ENCODE measurements around the gene ELFN2.

ELFN2 gene

DNA sequence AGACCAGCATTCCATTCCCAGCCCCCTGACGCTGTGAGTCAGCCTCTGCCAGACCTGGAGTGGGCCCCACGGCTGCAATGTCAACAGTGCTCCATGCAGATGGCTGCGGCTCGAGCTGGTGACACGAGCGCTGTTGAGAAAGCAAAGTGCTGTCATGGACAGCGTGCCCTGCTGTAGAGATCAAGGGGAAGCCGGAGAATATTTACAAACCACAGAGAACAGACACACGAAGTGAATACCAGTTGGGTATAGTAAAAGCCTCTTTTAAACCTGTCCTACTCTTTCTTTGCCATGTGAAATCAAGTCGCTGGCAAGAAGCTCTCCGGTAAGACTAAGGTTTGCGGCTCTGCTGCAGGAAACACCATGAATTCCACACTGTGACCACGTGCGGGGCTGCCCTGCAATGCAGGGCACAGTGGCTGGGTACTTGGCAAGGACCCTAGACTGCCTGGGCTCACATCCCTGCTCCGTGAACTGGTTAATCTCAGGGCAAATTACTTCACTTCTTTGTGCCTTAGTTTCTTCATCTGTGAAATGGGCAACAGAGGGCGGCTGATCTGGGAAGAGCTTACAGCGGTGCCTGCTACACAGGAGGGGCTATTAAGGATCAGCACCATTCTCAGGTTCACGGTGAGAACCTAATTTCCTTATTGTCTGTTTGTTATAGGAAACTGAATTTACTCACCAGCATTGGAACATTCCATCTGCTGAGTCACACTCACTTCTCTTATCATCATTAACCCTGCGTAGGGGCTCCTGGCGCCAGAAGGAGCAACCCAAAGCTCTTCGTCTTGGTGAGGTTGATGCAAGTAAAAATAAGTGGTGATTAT lies 27.8 kb upstream of the ELFN2 start:
- no peak for DNase-seq

- no peak for DNase-seq
These were observed 26.4 kb upstream of the ELFN2 start for GRCh38 chr22:37453696-37454095.

GRCh38 chr22:37451218-37451617 lies 23.9 kb upstream of the ELFN2 start:
- DNase-seq: no peak

- DNase-seq: no peak
These were observed 22.2 kb upstream of the ELFN2 start for GRCh38 chr22:37449331-37450001.

DNA sequence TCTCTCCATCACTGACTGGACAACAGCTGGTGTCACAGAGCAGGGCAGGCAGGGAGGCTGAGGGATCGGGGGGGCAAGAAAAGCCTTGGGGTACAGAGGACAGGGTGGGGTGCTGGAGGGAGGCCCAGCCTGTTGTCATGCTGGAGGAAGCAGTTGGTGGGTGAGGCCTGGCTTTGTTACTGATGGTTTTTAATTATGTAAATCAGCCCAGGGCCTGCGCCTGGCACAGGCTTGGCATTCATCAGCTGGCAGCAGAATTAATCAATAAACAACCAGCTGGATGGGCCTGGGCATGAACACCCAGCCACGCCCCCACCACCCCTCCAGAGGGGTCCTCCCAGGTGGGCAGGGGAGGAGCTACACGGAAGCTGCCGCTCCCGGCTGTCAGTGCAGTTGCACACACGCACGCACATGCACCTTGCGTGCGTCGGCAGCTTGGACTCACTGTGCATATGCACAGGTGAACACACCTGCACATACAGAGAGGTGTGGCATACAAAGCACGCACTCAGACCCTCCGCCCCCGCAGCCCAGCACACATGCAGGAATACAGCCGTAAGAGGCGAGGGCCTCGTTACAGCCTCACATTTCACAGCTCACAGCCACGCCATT lies 21.3 kb upstream of the ELFN2 start:
- DNase-seq: peak; percentile 87

DNA sequence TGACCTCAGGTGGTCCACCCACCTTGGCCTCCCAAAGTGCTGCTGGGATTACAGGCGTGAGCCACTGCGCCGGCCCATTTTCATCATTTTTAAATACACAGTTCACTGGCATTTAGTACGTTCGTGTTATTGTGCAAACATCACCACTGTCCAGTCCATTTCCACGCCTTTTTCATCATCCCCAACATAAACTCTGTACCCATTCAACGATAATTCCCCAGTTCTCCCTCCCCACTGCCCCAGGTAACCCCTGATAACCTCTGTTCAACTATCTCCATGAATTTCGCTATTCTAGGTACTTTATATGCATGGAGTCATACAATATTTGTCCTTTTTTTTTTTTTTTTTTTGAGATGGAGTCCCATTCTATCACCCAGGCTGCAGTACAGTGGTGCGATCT lies 18.2 kb upstream of the ELFN2 start:
- no peak for DNase-seq

DNA sequence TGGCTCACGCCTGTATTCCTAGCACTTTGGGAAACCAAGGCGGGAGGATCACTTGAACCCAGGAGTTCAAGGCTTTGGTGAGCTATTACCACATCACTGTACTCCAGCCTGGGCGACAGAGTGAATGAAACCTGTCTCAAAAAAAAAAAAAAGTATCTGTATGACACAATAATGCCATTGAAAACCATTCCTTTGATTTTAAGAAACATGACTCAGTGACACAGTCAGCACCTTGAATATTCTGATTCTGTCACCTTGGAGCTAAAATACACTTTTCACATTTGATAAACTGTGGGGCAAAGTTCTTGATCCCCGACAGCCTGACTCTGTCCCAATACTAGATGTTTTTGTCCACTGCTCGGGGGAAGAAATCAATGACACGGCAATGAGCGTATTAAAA lies 16.7 kb upstream of the ELFN2 start:
- DNase-seq: no peak

GRCh38 chr22:37443086-37443485 lies 15.8 kb upstream of the ELFN2 start:
- DNase-seq: no peak

- DNase-seq: no peak
These were observed 15.3 kb upstream of the ELFN2 start for GRCh38 chr22:37442537-37442936.

GRCh38 chr22:37442135-37442534 lies 14.9 kb upstream of the ELFN2 start:
- DNase-seq: no peak

DNA sequence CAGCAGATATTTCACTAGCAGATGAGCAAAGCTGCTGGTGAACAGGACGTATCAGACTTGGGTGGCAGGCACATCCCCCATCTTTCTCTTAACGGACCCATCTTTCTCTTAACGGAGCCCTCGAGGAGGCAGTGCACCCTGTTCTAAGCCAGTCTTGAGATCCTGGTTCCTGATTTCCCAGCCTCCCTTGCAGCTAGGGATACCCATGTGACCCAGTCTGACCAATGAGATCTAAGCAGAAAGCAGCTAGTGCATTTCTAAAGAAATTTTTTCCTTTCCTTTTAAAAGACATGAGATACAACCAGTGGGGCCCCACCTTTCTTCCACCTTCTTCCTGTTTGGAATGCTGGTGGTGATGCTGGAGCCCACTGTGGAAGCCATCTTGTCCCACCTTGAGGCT lies 13.6 kb upstream of the ELFN2 start:
- no peak for DNase-seq

DNA sequence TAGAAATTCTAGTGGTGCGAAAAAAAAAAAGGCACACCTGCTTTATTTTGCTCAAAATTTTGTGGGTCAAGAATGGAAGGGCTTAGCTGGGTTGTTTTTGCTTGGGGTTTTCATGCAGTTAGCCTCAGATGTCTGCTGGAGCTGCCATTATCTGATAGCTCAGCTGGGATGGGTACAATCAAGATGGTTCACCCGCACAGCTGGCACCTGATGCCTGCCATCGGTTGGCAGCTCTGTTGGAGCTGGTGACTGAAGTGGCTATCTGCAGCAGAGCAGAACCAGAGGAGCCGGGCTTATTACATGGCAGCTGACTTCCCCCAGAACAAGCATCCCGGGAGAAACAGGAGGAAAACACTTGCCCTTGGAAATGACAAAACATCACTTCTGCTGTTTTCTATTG lies 12.1 kb upstream of the ELFN2 start:
- no peak for DNase-seq

- DNase-seq: no peak
These were observed 8.8 kb upstream of the ELFN2 start for GRCh38 chr22:37435970-37436603.

- no peak for DNase-seq
These were observed 6.5 kb upstream of the ELFN2 start for GRCh38 chr22:37433786-37434185.

DNA sequence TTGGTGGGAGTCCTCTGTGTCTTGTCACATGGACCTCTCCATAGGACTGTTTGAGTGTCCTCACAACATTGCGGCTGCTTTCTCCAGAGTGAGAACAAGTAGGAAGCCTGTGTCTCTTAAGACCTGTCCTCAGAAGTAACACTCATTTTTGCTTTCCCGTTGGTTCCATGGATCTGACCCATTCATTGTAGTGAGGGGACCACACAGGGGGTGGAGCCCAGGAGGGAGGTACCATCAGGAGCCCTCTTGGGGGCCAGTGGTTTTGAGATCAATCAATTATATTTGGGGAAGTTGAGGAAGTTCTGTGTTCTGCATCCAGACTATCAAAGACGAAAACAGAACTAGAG lies 5.4 kb upstream of the ELFN2 start:
- no peak for DNase-seq

- DNase-seq: no peak
These were observed 4.8 kb upstream of the ELFN2 start for GRCh38 chr22:37431801-37432707.

DNA sequence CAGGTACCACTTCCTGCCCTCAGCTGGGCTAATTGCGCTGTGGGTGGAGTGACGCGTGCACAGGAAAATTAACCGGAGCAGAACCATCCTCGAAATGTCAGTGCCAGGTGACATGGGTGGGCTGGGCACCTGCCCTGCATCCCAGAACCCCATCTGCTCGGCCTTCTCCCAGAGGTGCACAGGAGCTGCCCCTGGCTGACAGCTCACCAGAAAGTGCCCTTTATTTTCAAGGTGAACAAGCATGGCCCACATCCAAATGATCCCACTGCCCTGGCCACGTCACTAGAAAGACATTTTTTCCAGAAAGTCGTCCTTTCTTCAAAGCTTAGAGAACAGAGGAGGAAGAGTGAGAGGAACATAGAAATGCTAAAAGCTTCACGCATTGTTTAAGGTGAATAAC lies 4.1 kb upstream of the ELFN2 start:
- no peak for DNase-seq

DNA sequence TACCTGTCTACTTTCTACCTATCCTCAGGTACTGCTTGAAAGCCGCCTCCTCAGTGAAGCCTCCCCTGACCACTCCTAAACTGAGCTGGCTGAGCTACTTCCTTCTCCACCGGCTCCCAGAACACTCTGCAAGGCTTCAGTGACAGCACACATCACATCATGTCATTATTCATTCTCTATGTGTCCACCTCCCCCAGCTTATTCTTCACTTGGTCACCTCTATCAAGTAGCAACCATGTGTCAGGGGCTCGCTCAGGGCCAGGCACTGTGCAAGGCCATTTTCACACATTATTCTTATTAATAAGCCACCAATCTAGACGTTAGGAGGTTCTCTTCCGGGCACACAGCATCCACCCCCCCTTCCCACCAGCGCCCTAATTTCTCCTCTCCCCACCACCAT lies 3.7 kb upstream of the ELFN2 start:
- no peak for DNase-seq

DNA sequence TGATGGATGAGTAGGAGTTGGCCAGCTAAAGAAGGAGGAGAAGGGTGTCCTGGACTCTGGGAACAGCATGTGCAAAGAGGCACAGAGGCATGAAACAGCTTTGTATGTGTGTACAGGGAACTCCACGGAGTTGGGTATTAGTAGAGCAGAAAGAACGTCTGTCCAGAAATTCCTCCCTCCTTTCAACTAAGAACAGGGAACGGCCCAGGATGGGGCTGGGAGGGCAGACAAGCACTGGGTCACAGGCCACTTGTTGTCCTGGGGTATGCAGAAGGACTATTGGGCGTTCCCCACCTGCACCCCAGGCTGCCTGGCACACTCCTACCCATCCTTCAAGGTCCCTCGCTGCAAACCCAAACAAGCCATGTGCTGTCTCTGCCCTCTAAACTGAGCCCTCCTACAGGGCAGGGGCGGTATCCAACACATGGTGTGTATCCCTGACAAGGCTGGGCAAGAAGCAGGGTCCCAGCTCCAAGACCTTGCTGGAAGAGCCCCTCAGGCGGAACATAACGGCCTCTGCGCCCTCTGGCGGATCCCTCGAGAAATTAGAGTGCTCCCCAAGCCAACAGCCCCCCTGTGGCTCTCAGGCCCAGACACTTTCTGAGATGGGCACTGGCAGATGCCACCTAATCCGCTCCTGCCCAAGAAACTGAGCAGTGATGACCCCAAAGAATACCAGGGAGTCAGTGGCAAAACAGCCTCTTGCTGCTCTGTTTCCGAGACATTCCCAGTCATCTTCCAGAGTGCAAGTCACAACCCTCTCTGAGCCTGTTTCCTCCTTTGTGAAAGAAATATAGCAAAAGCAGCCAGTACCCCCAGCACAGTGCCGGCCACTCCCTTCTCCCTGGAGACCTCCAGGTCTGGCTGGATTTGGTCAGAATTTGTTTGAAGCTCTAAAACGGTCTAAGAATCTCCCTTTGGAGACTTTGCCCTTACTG lies 1.6 kb upstream of the ELFN2 start:
- peak; percentile 45 for DNase-seq

GRCh38 chr22:37427711-37428635 lies 694 bp upstream of the ELFN2 start:
- DNase-seq: no peak

Measured in NCI-H1694 (cell line).